ENCODE results near the gene UBAC2.
A peak's percentile ranks its signal among the peaks of the same experiment; 100 is the strongest.

UBAC2 gene

GRCh38 chr13:99313941-99314340 is 113.3 kb downstream of the UBAC2 start:
- DNase-seq (ENCODE audit: low read depth), result no peak

- peak; percentile 39 for DNase-seq (ENCODE audit: low read depth)
Measured at GRCh38 chr13:99314640-99315176, 114.1 kb downstream of the UBAC2 start.

- no peak for DNase-seq (ENCODE audit: low read depth)
Measured at GRCh38 chr13:99315186-99315585, 114.5 kb downstream of the UBAC2 start.

- no peak for DNase-seq (ENCODE audit: low read depth)
Measured at GRCh38 chr13:99316224-99316623, 115.6 kb downstream of the UBAC2 start.

- no peak for DNase-seq (ENCODE audit: low read depth)
Measured at GRCh38 chr13:99316657-99317256, 116.1 kb downstream of the UBAC2 start.

- no peak for DNase-seq (ENCODE audit: low read depth)
Measured at GRCh38 chr13:99320693-99321481, 120.2 kb downstream of the UBAC2 start.

- DNase-seq (ENCODE audit: low read depth), result no peak
Measured at GRCh38 chr13:99321709-99322108, 121.1 kb downstream of the UBAC2 start.

- no peak for DNase-seq (ENCODE audit: low read depth)
Measured at GRCh38 chr13:99322297-99323103, 121.8 kb downstream of the UBAC2 start.

GRCh38 chr13:99323488-99323887 is 122.8 kb downstream of the UBAC2 start:
- no peak for DNase-seq (ENCODE audit: low read depth)

- no peak for DNase-seq (ENCODE audit: low read depth)
Measured at GRCh38 chr13:99326012-99326411, 125.4 kb downstream of the UBAC2 start.

GRCh38 chr13:99327126-99327525 is 126.5 kb downstream of the UBAC2 start:
- DNase-seq (ENCODE audit: low read depth), result no peak

GRCh38 chr13:99327761-99328160 is 127.1 kb downstream of the UBAC2 start:
- no peak for DNase-seq (ENCODE audit: low read depth)

GRCh38 chr13:99329477-99329876 is 128.8 kb downstream of the UBAC2 start:
- DNase-seq (ENCODE audit: low read depth), result no peak

- DNase-seq (ENCODE audit: low read depth), result no peak
Measured at GRCh38 chr13:99330942-99331341, 130.3 kb downstream of the UBAC2 start.

- no peak for DNase-seq (ENCODE audit: low read depth)
Measured at GRCh38 chr13:99331881-99332293, 131.2 kb downstream of the UBAC2 start.

GRCh38 chr13:99332456-99332855 is 131.8 kb downstream of the UBAC2 start:
- no peak for DNase-seq (ENCODE audit: low read depth)

GRCh38 chr13:99334221-99334620 is 133.6 kb downstream of the UBAC2 start:
- no peak for DNase-seq (ENCODE audit: low read depth)

- no peak for DNase-seq (ENCODE audit: low read depth)
Measured at GRCh38 chr13:99335087-99335486, 134.4 kb downstream of the UBAC2 start.

- DNase-seq (ENCODE audit: low read depth), result no peak
Measured at GRCh38 chr13:99335603-99336002, 134.9 kb downstream of the UBAC2 start.

- DNase-seq (ENCODE audit: low read depth), result no peak
Measured at GRCh38 chr13:99339230-99339721, 138.6 kb downstream of the UBAC2 start.

- no peak for DNase-seq (ENCODE audit: low read depth)
Measured at GRCh38 chr13:99339736-99340397, 139.2 kb downstream of the UBAC2 start.

- no peak for DNase-seq (ENCODE audit: low read depth)
Measured at GRCh38 chr13:99340638-99341037, 140.0 kb downstream of the UBAC2 start.

All from stimulated activated CD8-positive, alpha-beta memory T cell treated with anti-CD3 and anti-CD28 coated beads, Interleukin-12 subunit alpha, Interleukin-12 subunit beta, amount 100 ng/mL, for 4 hours (primary cell).